Spleen (tissue), 11 donors: ENCODE results near the gene DGKK. TPM values are rescaled to one million over a fixed set of nuclear protein-coding genes. Genes with fewer than 3 reads are reported as not detected.

Experiments
- DNase-seq: peaks from one replicate; pipeline ENCODE4 v3.0.0-alpha.2; 2020
- H3K27ac ChIP-seq, 8 donors: fragments of 200-600 bp; sonication (generic) in 7 of 8; 1 replicate in 4 of 8; 2 replicates in 4 of 8; pipeline versions ENCODE4 v1.5.0 to v1.8.0; 2016 to 2021; ENCODE audit warnings: inconsistent platforms in 4 of 8, mild to moderate bottlenecking in 4 of 8, moderate library complexity in 1 of 8
- H3K27me3 ChIP-seq, 7 donors: fragments of 200-600 bp; sonication (generic) in 6 of 7; replicated peaks in 1 of 7; 1 replicate in 4 of 7; 2 replicates in 3 of 7; pipeline versions ENCODE4 v1.5.0 to v1.8.0; 2016 to 2021; ENCODE audit warnings: inconsistent platforms in 3 of 7, mild to moderate bottlenecking in 1 of 7
- H3K36me3 ChIP-seq, 6 donors: fragments of 200-600 bp; sonication (generic) in 5 of 6; 1 replicate in 4 of 6; 2 replicates in 2 of 6; pipeline versions ENCODE4 v1.5.0 to v1.8.0; 2016 to 2021; ENCODE audit warnings: inconsistent platforms in 2 of 6
- H3K4me1 ChIP-seq, 6 donors: fragments of 200-600 bp; sonication (generic) in 5 of 6; 1 replicate in 3 of 6; 2 replicates in 3 of 6; pipeline versions ENCODE4 v1.5.0 to v1.8.0; 2016 to 2021; ENCODE audit warnings: inconsistent platforms in 3 of 6
- H3K4me3 ChIP-seq, 8 donors: fragments of 200-600 bp; sonication (generic) in 7 of 8; 1 replicate in 4 of 8; 2 replicates in 4 of 8; pipeline versions ENCODE4 v1.5.0 to v1.8.0; 2016 to 2021; ENCODE audit warnings: inconsistent platforms in 4 of 8, mild to moderate bottlenecking in 4 of 8, moderate library complexity in 2 of 8
- H3K9me3 ChIP-seq, 8 donors: fragments of 200-600 bp; sonication (generic) in 7 of 8; 1 replicate in 4 of 8; 2 replicates in 4 of 8; pipeline versions ENCODE4 v1.5.0 to v1.8.0; 2016 to 2021; ENCODE audit warnings: inconsistent platforms in 4 of 8
- CTCF ChIP-seq, 11 experiments: fragments of 200-600 bp in 7 of 11; fragments of 450-650 bp in 4 of 11; sonication (generic) in 4 of 11; IDR thresholded peaks in 8 of 11; conservative IDR thresholded peaks in 3 of 11; 1 replicate in 7 of 11; 2 replicates in 4 of 11; pipeline versions ENCODE4 v1.4.0 to v1.8.0; 2016 to 2021; ENCODE audit warnings: antibody characterized with exemption in 11 of 11, inconsistent platforms in 4 of 11, mild to moderate bottlenecking in 1 of 11
- POLR2A ChIP-seq, 3 donors: fragments of 450-650 bp; IDR thresholded peaks; one replicate each; pipeline ENCODE4 v1.5.1; 2017; ENCODE audit warnings: antibody characterized with exemption in 3 of 3, mild to moderate bottlenecking in 1 of 3
- POLR2AphosphoS5 ChIP-seq, 3 donors: sonication (generic); formaldehyde crosslinking; IDR thresholded peaks; one replicate each; pipeline ENCODE4 v1.5.1; 2017; ENCODE audit warnings: antibody characterized with exemption in 3 of 3
- WGBS, 5 donors: extraction: QIAGEN DNeasy Blood & Tissue Kit in 3 of 5; methylation state at CpG; one replicate each; pipeline versions ENCODE4 v1.1.5 to v1.1.7; 2013 to 2018; 5-methylcytosine and 5-hydroxymethylcytosine counted together
- intact Hi-C: fragments of 100-400 bp; cut with DNase I; formaldehyde crosslinking; loops from one replicate; pipeline ENCODE4 v1.15.0; 2023; ENCODE audit warnings: low total_unique reads
- polyA plus RNA-seq, 3 donors: library from polyadenylated mRNA; stranded (reverse); fragments of 200-250 nt; gene quantifications; one replicate each; pipeline ENCODE4 v1.2.1, GENCODE V29; 2013
- total RNA-seq, 7 donors: library from RNA; depleted of rRNA in 3 of 7; stranded (reverse); fragments of >200 nt in 3 of 7; fragmentation: NEBNext Ultra II Directional in 4 of 7; extraction: Animal tissue kit (Norgen Biotek cat#: 25700) in 4 of 7; gene quantifications; one replicate each; pipeline versions ENCODE4 v1.1.0 to v1.2.1, GENCODE V29; 2016 to 2021
- donor health status: healthy with polysubstance abuse.
- donor health status: DM: no; HTN: no; CAD: no; lungs with moderate emphysema.
- donor health status: DM: no; HTN: no; CAD: no.
- donor health status: Bipolar disorder and iron deficiency.
- donor health status: healthy.
- donor health status: DM: no; HTN: no; CAD: no.
- donor health status: DM: yes; HTN: yes; CAD: no.

The DGKK gene
- total and polyA plus RNA-seq, 10 donors: 0.03 to 0.21 (median 0.09) TPM; not detected in 5

DNA sequence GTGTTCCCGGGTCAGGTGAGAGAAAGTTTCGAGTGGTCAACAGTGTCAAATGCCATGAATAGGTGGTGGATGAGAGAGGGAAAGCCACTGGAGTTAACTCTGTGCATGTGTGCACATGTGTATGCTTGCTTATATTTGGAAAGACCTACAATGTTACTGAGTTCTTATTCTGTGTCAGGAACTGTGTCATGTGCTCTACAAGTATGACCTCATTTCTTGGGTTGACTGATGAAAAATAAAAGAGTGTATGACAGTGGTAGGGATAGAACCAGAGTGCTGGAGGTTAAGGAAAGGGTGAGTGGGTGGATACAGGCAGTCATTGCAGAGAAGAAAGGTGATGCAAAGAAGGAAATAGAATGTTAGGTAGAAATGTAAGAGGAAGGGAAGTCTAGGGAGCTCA lies 22.1 kb upstream of the DGKK start:
- H3K4me3 ChIP-seq: no peak overlapping the region
- intact Hi-C loops: no loop called here

DNA sequence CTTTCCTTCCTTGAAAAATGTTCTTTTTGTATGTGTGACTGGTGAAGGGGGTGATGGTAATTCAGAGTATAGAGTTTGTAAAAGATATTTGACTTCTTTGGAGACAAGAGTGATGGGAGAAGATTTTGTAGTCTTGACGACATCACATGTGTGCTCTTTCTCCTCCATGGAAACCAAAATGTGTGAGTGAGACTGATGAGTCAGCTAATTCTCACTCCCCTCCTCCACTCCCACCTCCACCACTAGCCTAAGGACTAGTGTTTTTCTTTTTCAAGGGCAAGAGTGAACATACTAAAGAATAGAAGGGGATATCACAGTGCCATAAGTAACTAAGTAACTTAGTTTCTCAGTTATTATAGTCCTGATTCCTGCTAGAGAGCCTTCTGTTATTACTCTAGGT lies 14.0 kb upstream of the DGKK start:
- 70 to 89% (median 75%) methylated on average over 1 of the region's 1 CpG for WGBS, 5 donors

More for the DNA sequence above, 22.1 kb upstream of the DGKK start:
- TF ChIP-seq POLR2AphosphoS5 (IDR thresholded peaks at IDR 0.05) (no peak), CTCF (IDR thresholded peaks at IDR 0.05 in 8 of 11, conservative IDR thresholded peaks at IDR 0.05 in 3 of 11) (no peak), POLR2A (IDR thresholded peaks at IDR 0.05) (no peak)
- Histone ChIP-seq H3K27ac (no peak overlapping the region), H3K9me3 (no peaks in the 10 kb centered on the region), H3K36me3 (no peaks in the 10 kb centered on the region), H3K27me3 (peaks cover 0 to 9% (median 0%) of the 10 kb centered on the region in 7 donors), H3K4me1 (no peaks in the 10 kb centered on the region)
- WGBS, 5 donors: 66 to 86% (median 84%) methylated on average over 2 of the region's 2 CpGs
- DNase-seq: no peak

DNA sequence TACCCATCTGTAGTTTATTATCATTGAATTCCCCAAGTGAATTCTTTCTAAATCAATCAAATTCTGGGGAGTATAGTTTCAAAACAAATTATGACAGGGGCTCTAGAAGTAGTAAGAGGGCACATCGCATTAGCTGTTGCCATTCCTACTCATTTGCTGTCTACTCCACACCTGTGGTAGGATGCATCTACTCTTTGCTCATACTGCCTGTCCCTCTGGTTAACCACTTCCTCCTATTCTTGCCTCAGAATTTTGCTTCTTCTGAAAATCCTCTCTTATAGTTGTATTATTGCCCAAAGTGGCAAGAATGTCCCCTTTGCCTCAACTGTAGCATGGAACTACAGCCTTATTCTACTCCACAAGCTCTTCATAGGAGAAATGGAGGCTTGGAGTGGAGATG lies 12.7 kb upstream of the DGKK start:
- Histone ChIP-seq H3K27me3 (peaks cover 0 to 5% (median 0%) of the 10 kb centered on the region in 7 donors), H3K36me3 (no peaks in the 10 kb centered on the region), H3K27ac (no peak overlapping the region), H3K4me1 (no peaks in the 10 kb centered on the region), H3K9me3 (peaks cover 0 to 6% (median 0%) of the 10 kb centered on the region in 8 donors), H3K4me3 (no peak overlapping the region)
- no peak for TF ChIP-seq CTCF (IDR thresholded peaks at IDR 0.05 in 8 of 11, conservative IDR thresholded peaks at IDR 0.05 in 3 of 11)
- no peak for TF ChIP-seq POLR2AphosphoS5 (IDR thresholded peaks at IDR 0.05)
- no peak for TF ChIP-seq POLR2A (IDR thresholded peaks at IDR 0.05)
- intact Hi-C loops: no loop called here
- 29 to 69% (median 45%) methylated on average over 1 of the region's 1 CpG for WGBS, 5 donors
- no peak for DNase-seq

More for the DNA sequence above, 14.0 kb upstream of the DGKK start:
- no peak for TF ChIP-seq CTCF (IDR thresholded peaks at IDR 0.05 in 8 of 11, conservative IDR thresholded peaks at IDR 0.05 in 3 of 11)
- TF ChIP-seq POLR2AphosphoS5 (IDR thresholded peaks at IDR 0.05): no peak
- no peak for TF ChIP-seq POLR2A (IDR thresholded peaks at IDR 0.05)
- DNase-seq: no peak
- H3K4me3 ChIP-seq: no peak overlapping the region
- no peaks in the 10 kb centered on the region for H3K36me3 ChIP-seq
- no peaks in the 10 kb centered on the region for H3K4me1 ChIP-seq
- intact Hi-C loops: no loop called here
- peaks cover 0 to 6% (median 0%) of the 10 kb centered on the region in 8 donors for H3K9me3 ChIP-seq
- no peak overlapping the region for H3K27ac ChIP-seq
- peaks cover 0 to 5% (median 0%) of the 10 kb centered on the region in 7 donors for H3K27me3 ChIP-seq

- DNase-seq: no peak
- Histone ChIP-seq H3K27me3 (peaks cover 0 to 53% (median 29%) of the 10 kb centered on the region in 7 donors), H3K36me3 (no peaks in the 10 kb centered on the region), H3K9me3 (no peaks in the 10 kb centered on the region), H3K4me1 (peaks cover 0 to 5% (median 0%) of the 10 kb centered on the region in 6 donors), H3K4me3 (no peak overlapping the region), H3K27ac (no peak overlapping the region)
- intact Hi-C loops: no loop called here
- TF ChIP-seq POLR2AphosphoS5 (IDR thresholded peaks at IDR 0.05) (no peak), POLR2A (IDR thresholded peaks at IDR 0.05) (no peak), CTCF (IDR thresholded peaks at IDR 0.05 in 8 of 11, conservative IDR thresholded peaks at IDR 0.05 in 3 of 11) (no peak)
- 45 to 71% (median 54%) methylated on average over 5 of the region's 5 CpGs for WGBS, 5 donors
These were observed 4.6 kb upstream of the DGKK start for GRCh38 chrX:50475208-50475607.
